H1 (cell line): ENCODE data around the gene CDH10. TPM values are rescaled to one million over a fixed set of nuclear protein-coding genes. Genes with fewer than 3 reads are reported as not detected.

Source experiments
- CTCF ChIA-PET: fragments of 300-600 bp; sonication (Branson Sonifier 250); formaldehyde crosslinking; loops from one replicate; lab custom pipeline; 2021; ENCODE audit not compliant: partially characterized antibody; lab: Charles Lee
- POLR2A ChIA-PET: fragments of 300-600 bp; sonication (Branson Sonifier 250); formaldehyde crosslinking; loops from one replicate; lab custom pipeline; 2021; ENCODE audit warnings: inconsistent platforms; ENCODE audit not compliant: partially characterized antibody; lab: Charles Lee
- DNase-seq, 2 experiments: peaks; one replicate each; pipeline versions ENCODE4 v3.0.0 to v3.0.0-alpha.2; 2010 to 2022; ENCODE audit warnings: low spot score in 2 of 2, low read depth in 1 of 2, mixed read lengths in 1 of 2
- FAIRE-seq: peaks from 2 replicates; lab custom pipeline; 2011; peaks lifted over from hg19 to GRCh38; lab: Jason Lieb, UNC
- H2AFZ ChIP-seq: 2 replicates; pipeline ENCODE4 v1.8.1; 2012; ENCODE audit warnings: low read length, inconsistent platforms
- H2AK5ac ChIP-seq: 2 replicates; pipeline ENCODE4 v1.6.1; 2013; ENCODE audit warnings: low read depth, low read length
- H2BK120ac ChIP-seq: replicated peaks from 2 replicates; pipeline ENCODE3; 2013; ENCODE audit warnings: low read depth, low read length, inconsistent platforms
- H2BK12ac ChIP-seq: 2 replicates; pipeline ENCODE4 v1.6.1; 2013; ENCODE audit warnings: low read depth, low read length
- H2BK15ac ChIP-seq: 2 replicates; pipeline ENCODE4 v1.6.1; 2013; ENCODE audit warnings: low read length
- H2BK20ac ChIP-seq: 2 replicates; pipeline ENCODE4 v1.6.1; 2013; ENCODE audit warnings: low read length
- H2BK5ac ChIP-seq: 2 replicates; pipeline ENCODE4 v1.6.1; 2013; ENCODE audit warnings: low read depth, low read length
- H3K14ac ChIP-seq: 2 replicates; pipeline ENCODE4 v1.6.1; 2013; ENCODE audit warnings: inconsistent platforms; ENCODE audit not compliant: insufficient read length
- H3K18ac ChIP-seq: 2 replicates; pipeline ENCODE4 v1.6.1; 2013; ENCODE audit warnings: low read length; ENCODE audit errors: extremely low read depth
- H3K23ac ChIP-seq: 2 replicates; pipeline ENCODE4 v1.6.1; 2013; ENCODE audit warnings: inconsistent platforms; ENCODE audit not compliant: insufficient read length
- H3K23me2 ChIP-seq: 2 replicates; pipeline ENCODE4 v1.6.1; 2013; ENCODE audit warnings: low read depth, low read length
- H3K27ac ChIP-seq: 2 replicates; pipeline ENCODE4 v1.6.1; 2011; ENCODE audit warnings: low read depth, low read length, inconsistent platforms
- H3K27me3 ChIP-seq, 4 experiments: replicated peaks in 1 of 4; 1 replicate in 1 of 4; 2 replicates in 3 of 4; pipeline versions ENCODE4 v1.6.1 to v1.8.1; 2011 to 2013; ENCODE audit warnings: low read length in 3 of 4, mild to moderate bottlenecking in 3 of 4, inconsistent platforms in 2 of 4, mixed read lengths in 2 of 4, moderate library complexity in 1 of 4; ENCODE audit not compliant: control insufficient read depth in 3 of 4, insufficient read depth in 3 of 4; ENCODE audit errors: extremely low read depth in 1 of 4
- H3K36me3 ChIP-seq, 4 experiments: 2 replicates each; pipeline versions ENCODE4 v1.6.1 to v1.8.1; 2011 to 2013; ENCODE audit warnings: mild to moderate bottlenecking in 4 of 4, low read length in 3 of 4, moderate library complexity in 2 of 4, control low read depth in 1 of 4, inconsistent platforms in 1 of 4; ENCODE audit not compliant: insufficient read depth in 4 of 4, control insufficient read depth in 2 of 4
- H3K4ac ChIP-seq: replicated peaks from 2 replicates; pipeline ENCODE3; 2013; ENCODE audit warnings: low read length, low read depth, mixed read lengths, inconsistent platforms; ENCODE audit not compliant: insufficient read length
- H3K4me1 ChIP-seq, 4 experiments: replicated peaks in 1 of 4; 1 replicate in 1 of 4; 2 replicates in 3 of 4; pipeline versions ENCODE4 v1.6.1 to v1.8.1; 2011 to 2013; ENCODE audit warnings: low read length in 3 of 4, inconsistent platforms in 2 of 4, mixed read lengths in 1 of 4; ENCODE audit not compliant: insufficient read depth in 4 of 4, control insufficient read depth in 3 of 4
- H3K4me2 ChIP-seq, 2 experiments: 2 replicates each; pipeline versions ENCODE4 v1.6.1 to v1.8.1; 2011 to 2013; ENCODE audit warnings: low read depth in 2 of 2, low read length in 2 of 2, control low read depth in 1 of 2, inconsistent platforms in 1 of 2, mild to moderate bottlenecking in 1 of 2; ENCODE audit not compliant: insufficient read depth in 1 of 2
- H3K4me3 ChIP-seq, 4 experiments: fragments of 200-600, 300-600 bp in 1 of 4; sonication (generic), shearing (Covaris generic), sonication (Bioruptor Twin) in 1 of 4; 2 replicates each; pipeline versions ENCODE4 v1.5.1 to v1.8.1; 2011 to 2016; ENCODE audit warnings: low read length in 4 of 4, low read depth in 3 of 4, control low read depth in 2 of 4, inconsistent platforms in 2 of 4, mild to moderate bottlenecking in 2 of 4, mixed read lengths in 1 of 4, moderate library complexity in 1 of 4; ENCODE audit not compliant: insufficient read depth in 2 of 4; ENCODE audit errors: extremely low read depth in 1 of 4
- H3K56ac ChIP-seq: replicated peaks from 2 replicates; pipeline ENCODE3; 2013; ENCODE audit warnings: low read depth, mild to moderate bottlenecking, mixed read lengths, low read length, inconsistent platforms; ENCODE audit not compliant: insufficient read length
- H3K79me1 ChIP-seq: 2 replicates; pipeline ENCODE4 v1.6.1; 2013; ENCODE audit warnings: low read depth, low read length, control low read depth
- H3K79me2 ChIP-seq, 2 experiments: 2 replicates each; pipeline versions ENCODE4 v1.6.1 to v1.8.1; 2012 to 2013; ENCODE audit warnings: low read length in 2 of 2, mild to moderate bottlenecking in 2 of 2, inconsistent platforms in 1 of 2; ENCODE audit not compliant: insufficient read depth in 2 of 2, control insufficient read depth in 1 of 2
- H3K9ac ChIP-seq, 4 experiments: replicated peaks in 1 of 4; 1 replicate in 1 of 4; 2 replicates in 3 of 4; pipeline versions ENCODE4 v1.6.1 to v1.8.1; 2011 to 2013; ENCODE audit warnings: low read depth in 3 of 4, low read length in 3 of 4, control low read depth in 2 of 4, mild to moderate bottlenecking in 2 of 4, moderate library complexity in 2 of 4, inconsistent platforms in 1 of 4; ENCODE audit errors: extremely low read depth in 1 of 4
- H3K9me3 ChIP-seq, 2 experiments: 2 replicates each; pipeline versions ENCODE4 v1.6.1 to v1.8.1; 2012 to 2013; ENCODE audit warnings: mild to moderate bottlenecking in 2 of 2, moderate library complexity in 2 of 2, control low read depth in 1 of 2, inconsistent platforms in 1 of 2, low read depth in 1 of 2, low read length in 1 of 2, mixed read lengths in 1 of 2; ENCODE audit not compliant: insufficient read depth in 2 of 2
- H4K20me1 ChIP-seq, 2 experiments: replicated peaks in 1 of 2; 2 replicates each; pipeline versions ENCODE3 to v1.8.1; 2011 to 2013; ENCODE audit warnings: inconsistent platforms in 2 of 2, low read length in 2 of 2, mild to moderate bottlenecking in 1 of 2; ENCODE audit not compliant: insufficient read depth in 2 of 2, control insufficient read depth in 1 of 2
- H4K5ac ChIP-seq: 2 replicates; pipeline ENCODE4 v1.6.1; 2013; ENCODE audit warnings: low read length, low read depth, mixed read lengths, inconsistent platforms; ENCODE audit not compliant: insufficient read length
- H4K8ac ChIP-seq: 2 replicates; pipeline ENCODE4 v1.8.0; 2013; ENCODE audit warnings: mild to moderate bottlenecking, moderate library complexity, low read length, inconsistent platforms; ENCODE audit not compliant: insufficient read depth; ENCODE audit errors: extremely low read depth
- H4K91ac ChIP-seq: replicated peaks from 2 replicates; pipeline ENCODE3; 2013; ENCODE audit warnings: low read length, mixed read lengths, inconsistent platforms; ENCODE audit not compliant: insufficient read length
- GTF2F1 ChIP-seq: IDR thresholded peaks from 2 replicates; pipeline ENCODE4 v1.6.1; 2012; ENCODE audit warnings: low read depth, low read length, improper control_type of control experiment, borderline replicate concordance
- WGBS, 2 experiments: shearing (Covaris generic) in 1 of 2; methylation state at CpG; one replicate each; pipeline versions ENCODE4 v1.1.6 to v1.1.7; 2013 to 2015; ENCODE audit warnings: low lambda C conversion rate in 2 of 2, mixed read lengths in 2 of 2, inconsistent platforms in 1 of 2, low coverage in 1 of 2, missing lambda C conversion rate in 1 of 2; ENCODE audit not compliant: insufficient replicate concordance in 2 of 2, insufficient coverage in 1 of 2, insufficient read length in 1 of 2; ENCODE audit errors: extremely low coverage in 1 of 2, missing lambda C conversion rate in 1 of 2; 5-methylcytosine and 5-hydroxymethylcytosine counted together
- polyA plus RNA-seq, 7 experiments: library from polyadenylated mRNA; depleted of rRNA in 3 of 7; stranded (reverse) in 5 of 7; unstranded in 2 of 7; fragments of >200 nt in 5 of 7; fragments of 200-250 nt in 2 of 7; gene quantifications; 1 replicate in 5 of 7; 2 replicates in 1 of 7; 4 replicates in 1 of 7; pipeline versions ENCODE4 v1.2.1 to v1.2.3, GENCODE V29; 2011 to 2013; ENCODE audit warnings: missing spikeins in 2 of 7, mixed read lengths in 2 of 7
- total RNA-seq: library from RNA; stranded (reverse); fragmentation: NEBNext Ultra II Directional; extraction: Animal tissue kit (Norgen Biotek cat#: 25700); gene quantifications from 2 replicates; pipeline ENCODE4 v1.2.1, GENCODE V29; 2021

The CDH10 gene
- total and polyA plus RNA-seq, 2 of the 8 experiments (the other 6 are each of a cell fraction or from before 2014, with no cell fraction given) = 0.11 TPM; not detected in 1

DNA sequence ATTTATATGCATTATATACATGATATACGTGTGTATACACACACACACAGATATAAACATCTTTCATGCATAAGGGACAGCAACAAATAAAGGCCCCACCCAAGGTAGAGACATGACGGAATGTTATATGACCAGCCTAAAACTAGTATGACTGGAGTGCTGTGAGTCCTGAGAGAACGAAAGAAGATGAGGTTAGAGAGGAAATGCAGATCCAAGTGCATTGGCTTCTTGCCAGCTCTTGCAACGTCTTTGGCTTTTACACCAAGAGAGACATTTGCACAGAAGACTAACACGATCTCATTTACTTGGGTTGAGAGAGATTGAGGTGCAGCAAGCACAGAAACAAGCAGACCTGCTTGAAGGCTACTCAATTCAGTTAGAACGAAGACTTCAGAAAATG lies 23.0 kb downstream of the CDH10 start:
- H3K36me3 ChIP-seq = no peaks in the 10 kb centered on the region
- no peak overlapping the region for H2BK5ac ChIP-seq
- H3K23me2 ChIP-seq = no peaks in the 10 kb centered on the region
- H4K5ac ChIP-seq = no peak overlapping the region
- H4K8ac ChIP-seq = no peak overlapping the region
- no peaks in the 10 kb centered on the region for H3K79me1 ChIP-seq
- no peak overlapping the region for H4K91ac ChIP-seq
- peaks cover 0 to 6% (median 1%) of the 10 kb centered on the region in 4 experiments; a peak in 1 of 7 replicates for H3K4me1 ChIP-seq
- 72% methylated on average over 6 of the region's 6 CpGs; no CpG with 5 or more reads in 1 of the 2 experiments for WGBS, 2 experiments
- H4K20me1 ChIP-seq = no peaks in the 10 kb centered on the region
- H3K9me3 ChIP-seq = no peaks in the 10 kb centered on the region
- H3K23ac ChIP-seq = no peak overlapping the region
- H2BK15ac ChIP-seq = no peak overlapping the region
- ChIA-PET CTCF (no interaction called here), POLR2A (no interaction called here)
- no peak overlapping the region for H3K27ac ChIP-seq
- no peak for DNase-seq
- no peak for TF ChIP-seq GTF2F1
- H2BK20ac ChIP-seq = no peak overlapping the region
- no peak overlapping the region for H3K56ac ChIP-seq
- H2BK120ac ChIP-seq = no peak overlapping the region
- H2BK12ac ChIP-seq = no peak overlapping the region
- H3K4me3 ChIP-seq = no peak overlapping the region
- H3K4me2 ChIP-seq = no peak overlapping the region
- no peak overlapping the region for H2AFZ ChIP-seq
- no peaks in the 10 kb centered on the region for H3K79me2 ChIP-seq
- no peak overlapping the region for H3K9ac ChIP-seq
- H3K4ac ChIP-seq = no peak overlapping the region
- no peak overlapping the region for H3K14ac ChIP-seq
- no peak overlapping the region for H3K18ac ChIP-seq
- H3K27me3 ChIP-seq = no peaks in the 10 kb centered on the region
- no peak for FAIRE-seq
- no peak overlapping the region for H2AK5ac ChIP-seq
